H1 (cell line): ENCODE data around the gene KCNH1. TPM values are rescaled to one million over a fixed set of nuclear protein-coding genes. Genes with fewer than 3 reads are reported as not detected.

ENCODE experiments used
- E2F6 ChIP-seq: IDR thresholded peaks from 2 replicates; pipeline ENCODE4 v1.6.1; 2012; ENCODE audit warnings: inconsistent platforms
- KDM4A ChIP-seq: IDR thresholded peaks from one replicate; pipeline ENCODE4 v1.7.1; 2012; ENCODE audit warnings: low read depth, mild to moderate bottlenecking, moderate library complexity, low read length, inconsistent platforms; ENCODE audit not compliant: severe bottlenecking
- MAFK ChIP-seq: IDR thresholded peaks from 2 replicates; pipeline ENCODE4 v1.6.1; 2012; ENCODE audit warnings: low read depth, mild to moderate bottlenecking, improper control_type of control experiment, low read length
- NANOG ChIP-seq: IDR thresholded peaks from 2 replicates; pipeline ENCODE4 v1.6.1; 2011; ENCODE audit warnings: low read length, low read depth, mild to moderate bottlenecking, inconsistent platforms; ENCODE audit not compliant: insufficient read depth, poor library complexity, severe bottlenecking
- TAF7 ChIP-seq: optimal IDR thresholded peaks from 2 replicates; pipeline ENCODE3; 2011; ENCODE audit warnings: low read depth, mild to moderate bottlenecking, inconsistent platforms, low read length, moderate library complexity, borderline replicate concordance
- polyA plus RNA-seq, 7 experiments: library from polyadenylated mRNA; depleted of rRNA in 3 of 7; stranded (reverse) in 5 of 7; unstranded in 2 of 7; fragments of >200 nt in 5 of 7; fragments of 200-250 nt in 2 of 7; gene quantifications; 1 replicate in 5 of 7; 2 replicates in 1 of 7; 4 replicates in 1 of 7; pipeline versions ENCODE4 v1.2.1 to v1.2.3, GENCODE V29; 2011 to 2013; ENCODE audit warnings: missing spikeins in 2 of 7, mixed read lengths in 2 of 7
- total RNA-seq: library from RNA; stranded (reverse); fragmentation: NEBNext Ultra II Directional; extraction: Animal tissue kit (Norgen Biotek cat#: 25700); gene quantifications from 2 replicates; pipeline ENCODE4 v1.2.1, GENCODE V29; 2021
- TF ChIP-seq, protein P1 (sequence below): fragments of 300-600 bp; sonication (generic); IDR thresholded peaks from 2 replicates; pipeline ENCODE4 v1.7.1; 2012; ENCODE audit warnings: low read length, moderate library complexity, mild to moderate bottlenecking, inconsistent platforms; ENCODE audit not compliant: insufficient replicate concordance
- TF ChIP-seq, protein P2 (sequence below), 3 experiments: IDR thresholded peaks; 1 replicate in 2 of 3; 2 replicates in 1 of 3; pipeline versions ENCODE4 v1.5.1 to v1.6.1; 2011; ENCODE audit warnings: low read length in 3 of 3, mild to moderate bottlenecking in 3 of 3, inconsistent platforms in 2 of 3, low read depth in 1 of 3, moderate library complexity in 1 of 3; ENCODE audit not compliant: insufficient read depth in 1 of 3; ENCODE audit errors: control extremely low read depth in 1 of 3

Gene KCNH1
- total and polyA plus RNA-seq, 2 of the 8 experiments (the other 6 are each of a cell fraction or from before 2014, with no cell fraction given): 0.27 to 0.34 TPM

- TF ChIP-seq, protein P1, sequence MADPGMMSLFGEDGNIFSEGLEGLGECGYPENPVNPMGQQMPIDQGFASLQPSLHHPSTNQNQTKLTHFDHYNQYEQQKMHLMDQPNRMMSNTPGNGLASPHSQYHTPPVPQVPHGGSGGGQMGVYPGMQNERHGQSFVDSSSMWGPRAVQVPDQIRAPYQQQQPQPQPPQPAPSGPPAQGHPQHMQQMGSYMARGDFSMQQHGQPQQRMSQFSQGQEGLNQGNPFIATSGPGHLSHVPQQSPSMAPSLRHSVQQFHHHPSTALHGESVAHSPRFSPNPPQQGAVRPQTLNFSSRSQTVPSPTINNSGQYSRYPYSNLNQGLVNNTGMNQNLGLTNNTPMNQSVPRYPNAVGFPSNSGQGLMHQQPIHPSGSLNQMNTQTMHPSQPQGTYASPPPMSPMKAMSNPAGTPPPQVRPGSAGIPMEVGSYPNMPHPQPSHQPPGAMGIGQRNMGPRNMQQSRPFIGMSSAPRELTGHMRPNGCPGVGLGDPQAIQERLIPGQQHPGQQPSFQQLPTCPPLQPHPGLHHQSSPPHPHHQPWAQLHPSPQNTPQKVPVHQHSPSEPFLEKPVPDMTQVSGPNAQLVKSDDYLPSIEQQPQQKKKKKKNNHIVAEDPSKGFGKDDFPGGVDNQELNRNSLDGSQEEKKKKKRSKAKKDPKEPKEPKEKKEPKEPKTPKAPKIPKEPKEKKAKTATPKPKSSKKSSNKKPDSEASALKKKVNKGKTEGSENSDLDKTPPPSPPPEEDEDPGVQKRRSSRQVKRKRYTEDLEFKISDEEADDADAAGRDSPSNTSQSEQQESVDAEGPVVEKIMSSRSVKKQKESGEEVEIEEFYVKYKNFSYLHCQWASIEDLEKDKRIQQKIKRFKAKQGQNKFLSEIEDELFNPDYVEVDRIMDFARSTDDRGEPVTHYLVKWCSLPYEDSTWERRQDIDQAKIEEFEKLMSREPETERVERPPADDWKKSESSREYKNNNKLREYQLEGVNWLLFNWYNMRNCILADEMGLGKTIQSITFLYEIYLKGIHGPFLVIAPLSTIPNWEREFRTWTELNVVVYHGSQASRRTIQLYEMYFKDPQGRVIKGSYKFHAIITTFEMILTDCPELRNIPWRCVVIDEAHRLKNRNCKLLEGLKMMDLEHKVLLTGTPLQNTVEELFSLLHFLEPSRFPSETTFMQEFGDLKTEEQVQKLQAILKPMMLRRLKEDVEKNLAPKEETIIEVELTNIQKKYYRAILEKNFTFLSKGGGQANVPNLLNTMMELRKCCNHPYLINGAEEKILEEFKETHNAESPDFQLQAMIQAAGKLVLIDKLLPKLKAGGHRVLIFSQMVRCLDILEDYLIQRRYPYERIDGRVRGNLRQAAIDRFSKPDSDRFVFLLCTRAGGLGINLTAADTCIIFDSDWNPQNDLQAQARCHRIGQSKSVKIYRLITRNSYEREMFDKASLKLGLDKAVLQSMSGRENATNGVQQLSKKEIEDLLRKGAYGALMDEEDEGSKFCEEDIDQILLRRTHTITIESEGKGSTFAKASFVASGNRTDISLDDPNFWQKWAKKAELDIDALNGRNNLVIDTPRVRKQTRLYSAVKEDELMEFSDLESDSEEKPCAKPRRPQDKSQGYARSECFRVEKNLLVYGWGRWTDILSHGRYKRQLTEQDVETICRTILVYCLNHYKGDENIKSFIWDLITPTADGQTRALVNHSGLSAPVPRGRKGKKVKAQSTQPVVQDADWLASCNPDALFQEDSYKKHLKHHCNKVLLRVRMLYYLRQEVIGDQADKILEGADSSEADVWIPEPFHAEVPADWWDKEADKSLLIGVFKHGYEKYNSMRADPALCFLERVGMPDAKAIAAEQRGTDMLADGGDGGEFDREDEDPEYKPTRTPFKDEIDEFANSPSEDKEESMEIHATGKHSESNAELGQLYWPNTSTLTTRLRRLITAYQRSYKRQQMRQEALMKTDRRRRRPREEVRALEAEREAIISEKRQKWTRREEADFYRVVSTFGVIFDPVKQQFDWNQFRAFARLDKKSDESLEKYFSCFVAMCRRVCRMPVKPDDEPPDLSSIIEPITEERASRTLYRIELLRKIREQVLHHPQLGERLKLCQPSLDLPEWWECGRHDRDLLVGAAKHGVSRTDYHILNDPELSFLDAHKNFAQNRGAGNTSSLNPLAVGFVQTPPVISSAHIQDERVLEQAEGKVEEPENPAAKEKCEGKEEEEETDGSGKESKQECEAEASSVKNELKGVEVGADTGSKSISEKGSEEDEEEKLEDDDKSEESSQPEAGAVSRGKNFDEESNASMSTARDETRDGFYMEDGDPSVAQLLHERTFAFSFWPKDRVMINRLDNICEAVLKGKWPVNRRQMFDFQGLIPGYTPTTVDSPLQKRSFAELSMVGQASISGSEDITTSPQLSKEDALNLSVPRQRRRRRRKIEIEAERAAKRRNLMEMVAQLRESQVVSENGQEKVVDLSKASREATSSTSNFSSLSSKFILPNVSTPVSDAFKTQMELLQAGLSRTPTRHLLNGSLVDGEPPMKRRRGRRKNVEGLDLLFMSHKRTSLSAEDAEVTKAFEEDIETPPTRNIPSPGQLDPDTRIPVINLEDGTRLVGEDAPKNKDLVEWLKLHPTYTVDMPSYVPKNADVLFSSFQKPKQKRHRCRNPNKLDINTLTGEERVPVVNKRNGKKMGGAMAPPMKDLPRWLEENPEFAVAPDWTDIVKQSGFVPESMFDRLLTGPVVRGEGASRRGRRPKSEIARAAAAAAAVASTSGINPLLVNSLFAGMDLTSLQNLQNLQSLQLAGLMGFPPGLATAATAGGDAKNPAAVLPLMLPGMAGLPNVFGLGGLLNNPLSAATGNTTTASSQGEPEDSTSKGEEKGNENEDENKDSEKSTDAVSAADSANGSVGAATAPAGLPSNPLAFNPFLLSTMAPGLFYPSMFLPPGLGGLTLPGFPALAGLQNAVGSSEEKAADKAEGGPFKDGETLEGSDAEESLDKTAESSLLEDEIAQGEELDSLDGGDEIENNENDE: no peak
- TF ChIP-seq, protein P2, sequence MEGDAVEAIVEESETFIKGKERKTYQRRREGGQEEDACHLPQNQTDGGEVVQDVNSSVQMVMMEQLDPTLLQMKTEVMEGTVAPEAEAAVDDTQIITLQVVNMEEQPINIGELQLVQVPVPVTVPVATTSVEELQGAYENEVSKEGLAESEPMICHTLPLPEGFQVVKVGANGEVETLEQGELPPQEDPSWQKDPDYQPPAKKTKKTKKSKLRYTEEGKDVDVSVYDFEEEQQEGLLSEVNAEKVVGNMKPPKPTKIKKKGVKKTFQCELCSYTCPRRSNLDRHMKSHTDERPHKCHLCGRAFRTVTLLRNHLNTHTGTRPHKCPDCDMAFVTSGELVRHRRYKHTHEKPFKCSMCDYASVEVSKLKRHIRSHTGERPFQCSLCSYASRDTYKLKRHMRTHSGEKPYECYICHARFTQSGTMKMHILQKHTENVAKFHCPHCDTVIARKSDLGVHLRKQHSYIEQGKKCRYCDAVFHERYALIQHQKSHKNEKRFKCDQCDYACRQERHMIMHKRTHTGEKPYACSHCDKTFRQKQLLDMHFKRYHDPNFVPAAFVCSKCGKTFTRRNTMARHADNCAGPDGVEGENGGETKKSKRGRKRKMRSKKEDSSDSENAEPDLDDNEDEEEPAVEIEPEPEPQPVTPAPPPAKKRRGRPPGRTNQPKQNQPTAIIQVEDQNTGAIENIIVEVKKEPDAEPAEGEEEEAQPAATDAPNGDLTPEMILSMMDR (IDR thresholded peaks at IDR 0.05; ENCODE audit: control extremely low read depth in 1 of 3, insufficient read depth in 1 of 3, low read depth in 1 of 3, low read length in 3 of 3): no peak
- TF ChIP-seq NANOG (no peak), TAF7 (no peak), MAFK (no peak), E2F6 (no peak), KDM4A (no peak)
These were observed 6.8 kb downstream of the KCNH1 start (continued) for GRCh38 chr1:211127166-211127565.
